Progenitor cell of endocrine pancreas (in vitro differentiated cells): ENCODE data around the gene RSBN1L. TPM values are rescaled to one million over a fixed set of nuclear protein-coding genes. Genes with fewer than 3 reads are reported as not detected.
A peak's percentile ranks its signal among the peaks of the same experiment; 100 is the strongest.

Experiments
- DNase-seq: peaks from one replicate; pipeline ENCODE4 v3.0.0; 2021; ENCODE audit warnings: low spot score; ENCODE audit not compliant: unreplicated experiment
- H3K27ac Mint-ChIP-seq: 2 replicates; pipeline ENCODE4 v1.8.0; 2021; ENCODE audit warnings: mild to moderate bottlenecking, moderate library complexity, mixed read lengths
- H3K27me3 Mint-ChIP-seq: 2 replicates; pipeline ENCODE4 v1.8.0; 2021; ENCODE audit warnings: mixed read lengths
- H3K36me3 Mint-ChIP-seq: 2 replicates; pipeline ENCODE4 v1.8.0; 2022; ENCODE audit warnings: mixed read lengths; ENCODE audit not compliant: insufficient read depth
- H3K4me1 Mint-ChIP-seq: 2 replicates; pipeline ENCODE4 v1.8.0; 2021; ENCODE audit warnings: low read depth, mixed read lengths
- H3K4me3 Mint-ChIP-seq: 2 replicates; pipeline ENCODE4 v1.8.0; 2021; ENCODE audit warnings: low read depth, mild to moderate bottlenecking, moderate library complexity, mixed read lengths
- H3K9me3 Mint-ChIP-seq: 2 replicates; pipeline ENCODE4 v1.8.0; 2021; ENCODE audit warnings: low read depth, mixed read lengths
- CTCF ChIP-seq: fragments of 200-600 bp; sonication (generic); IDR thresholded peaks from one replicate; pipeline ENCODE4 v1.5.0; 2021; ENCODE audit warnings: antibody characterized with exemption, mild to moderate bottlenecking; ENCODE audit not compliant: unreplicated experiment
- total RNA-seq: library from RNA; stranded (reverse); gene quantifications from 2 replicates; pipeline ENCODE4 v1.2.1, GENCODE V29; 2021

Gene RSBN1L
- total RNA-seq, 1 donor from 2014 or later: 24.5 TPM

- peak overlapping the region; percentile 85 for H3K27ac Mint-ChIP-seq
- TF ChIP-seq CTCF: no peak
- H3K36me3 Mint-ChIP-seq: peaks cover 14% of the 10 kb centered on the region
- peaks cover 22% of the 10 kb centered on the region for H3K4me1 Mint-ChIP-seq
- DNase-seq: no peak
- no peaks in the 10 kb centered on the region for H3K9me3 Mint-ChIP-seq
- no peak overlapping the region for H3K4me3 Mint-ChIP-seq
- H3K27me3 Mint-ChIP-seq: no peaks in the 10 kb centered on the region
Observed at GRCh38 chr7:77734659-77735421, 38.6 kb downstream of the RSBN1L start.

GRCh38 chr7:77735457-77735856, 39.2 kb downstream of the RSBN1L start:
- H3K4me1 Mint-ChIP-seq: peaks cover 22% of the 10 kb centered on the region
- peaks cover 14% of the 10 kb centered on the region for H3K36me3 Mint-ChIP-seq
- DNase-seq: no peak
- H3K27ac Mint-ChIP-seq: no peak overlapping the region
- no peaks in the 10 kb centered on the region for H3K9me3 Mint-ChIP-seq
- no peaks in the 10 kb centered on the region for H3K27me3 Mint-ChIP-seq
- no peak overlapping the region for H3K4me3 Mint-ChIP-seq
- no peak for TF ChIP-seq CTCF

GRCh38 chr7:77736991-77737390, 40.7 kb downstream of the RSBN1L start:
- no peak overlapping the region for H3K4me3 Mint-ChIP-seq
- no peak for DNase-seq
- peaks cover 14% of the 10 kb centered on the region for H3K36me3 Mint-ChIP-seq
- H3K27ac Mint-ChIP-seq: peak overlapping the region; percentile 23
- H3K9me3 Mint-ChIP-seq: no peaks in the 10 kb centered on the region
- peaks cover 17% of the 10 kb centered on the region for H3K4me1 Mint-ChIP-seq
- H3K27me3 Mint-ChIP-seq: no peaks in the 10 kb centered on the region
- no peak for TF ChIP-seq CTCF

- Mint-ChIP-seq H3K4me3 (no peak overlapping the region), H3K9me3 (no peaks in the 10 kb centered on the region), H3K36me3 (peaks cover 13% of the 10 kb centered on the region), H3K27me3 (no peaks in the 10 kb centered on the region), H3K4me1 (peaks cover 17% of the 10 kb centered on the region), H3K27ac (no peak overlapping the region)
- no peak for TF ChIP-seq CTCF
- DNase-seq: no peak
Observed at GRCh38 chr7:77738382-77738781, 42.1 kb downstream of the RSBN1L start.

GRCh38 chr7:77738871-77739270, 42.6 kb downstream of the RSBN1L start:
- DNase-seq: no peak
- H3K36me3 Mint-ChIP-seq: peaks cover 13% of the 10 kb centered on the region
- H3K27ac Mint-ChIP-seq: no peak overlapping the region
- no peaks in the 10 kb centered on the region for H3K9me3 Mint-ChIP-seq
- no peak for TF ChIP-seq CTCF
- H3K4me3 Mint-ChIP-seq: no peak overlapping the region
- H3K27me3 Mint-ChIP-seq: no peaks in the 10 kb centered on the region
- peaks cover 17% of the 10 kb centered on the region for H3K4me1 Mint-ChIP-seq
